ENCODE measurements around the gene TARS2. TPM values are rescaled to one million over a fixed set of nuclear protein-coding genes. Genes with fewer than 3 reads are reported as not detected.

Gene TARS2
- total and polyA plus RNA-seq, 2 of the 13 experiments (the other 11 are each of a cell fraction or from before 2014, with no cell fraction given) = 21.3 to 22.8 TPM

- TF ChIP-seq PRDM10 (CRISPR knock-in tag; IDR thresholded peaks at IDR 0.05; ENCODE audit: low read depth) = no peak
- no peak for TF ChIP-seq ZNF574 (CRISPR knock-in tag; IDR thresholded peaks at IDR 0.05)
- TF ChIP-seq CEBPB (IDR thresholded peaks at IDR 0.05; ENCODE audit: borderline replicate concordance, low read depth, low read length) = peak; percentile 65; the same call in 1 of the 2 replicates
- no peak for TF ChIP-seq SOX13 (IDR thresholded peaks at IDR 0.05)
- peak in 1 of 2 experiments; percentile 50; a peak in 1 of 4 replicates for TF ChIP-seq SOX13 (CRISPR knock-in tag; conservative IDR thresholded peaks at IDR 0.05 in 1 of 2, IDR thresholded peaks at IDR 0.05 in 1 of 2)
- 0 out of 2 replicates have a peak, but pooled peaks have one; percentile 64 for TF ChIP-seq ZMYM3 (CRISPR knock-in tag; IDR thresholded peaks at IDR 0.05)
- TF ChIP-seq ZNF362 (CRISPR knock-in tag; IDR thresholded peaks at IDR 0.05; ENCODE audit: borderline replicate concordance) = peak; percentile 66; the same call in 1 of the 2 replicates
- no peak for TF ChIP-seq ZSCAN21 (CRISPR knock-in tag; IDR thresholded peaks at IDR 0.05; ENCODE audit: borderline replicate concordance)
- no peak for TF ChIP-seq ZSCAN12 (CRISPR knock-in tag; IDR thresholded peaks at IDR 0.05)
- TF ChIP-seq SP5 (CRISPR knock-in tag; IDR thresholded peaks at IDR 0.05; ENCODE audit: borderline replicate concordance, low read depth) = peak; percentile 50; the same call in 1 of the 2 replicates
- TF ChIP-seq ZNF710 (CRISPR knock-in tag; IDR thresholded peaks at IDR 0.05; ENCODE audit: borderline replicate concordance) = peak; percentile 51; the same call in 1 of the 2 replicates
- no peak for TF ChIP-seq ELF1 (CRISPR knock-in tag; IDR thresholded peaks at IDR 0.05)
- TF ChIP-seq NKX3-1 (CRISPR knock-in tag; IDR thresholded peaks at IDR 0.05) = no peak
- TF ChIP-seq ELF4 (CRISPR knock-in tag; IDR thresholded peaks at IDR 0.05; ENCODE audit: borderline replicate concordance) = no peak
- no peak for TF ChIP-seq MLX (CRISPR knock-in tag; IDR thresholded peaks at IDR 0.05)
These were observed 7.3 kb upstream of the TARS2 start (continued) for GRCh38 chr1:150479927-150480352.
